GM18520 (cell line): ENCODE data around the gene PRRC1.

ENCODE experiments used
- ATAC-seq: cut with Tn5 transposase; IDR thresholded peaks from one replicate; pipeline ENCODE4 v1.9.1; 2021; ENCODE audit not compliant: unreplicated experiment

The PRRC1 gene

DNA sequence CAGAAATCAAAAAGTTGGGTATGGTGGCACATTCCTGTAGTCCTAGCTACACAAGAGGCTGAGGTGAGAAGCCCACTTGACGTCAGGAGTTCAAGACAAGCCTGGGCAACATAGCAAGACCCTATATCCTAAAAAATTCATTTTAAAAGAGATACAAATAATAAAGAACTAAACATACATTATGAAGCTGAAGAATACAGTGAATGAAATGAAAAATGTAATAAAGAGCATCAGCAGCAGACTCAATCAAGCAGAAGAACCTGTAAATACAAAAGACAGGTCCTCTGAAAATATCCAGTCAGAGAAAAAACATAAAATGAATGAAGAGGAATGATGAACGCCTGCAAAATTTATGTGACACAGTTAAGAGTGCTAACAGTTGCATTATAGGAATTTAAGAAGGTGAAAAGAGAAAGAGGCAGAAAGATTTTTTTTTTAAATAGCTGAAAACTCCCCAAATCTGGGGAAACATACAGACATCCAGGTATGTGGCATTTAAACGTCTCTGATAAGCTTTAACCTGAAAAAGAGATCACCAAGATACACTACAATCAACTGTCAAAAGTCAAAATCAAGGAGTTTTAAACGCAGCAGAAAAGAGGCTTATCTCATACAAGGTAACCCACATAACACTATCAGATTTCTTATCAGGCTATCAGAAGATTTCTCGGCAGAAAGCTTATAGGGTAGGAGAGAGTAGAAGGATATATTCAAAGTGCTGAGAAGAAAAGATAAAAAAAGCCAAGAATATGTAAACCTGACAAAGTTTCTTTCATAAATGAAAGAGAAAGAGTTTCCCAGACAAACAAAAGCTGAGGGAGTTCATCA is 57.6 kb downstream of the PRRC1 start:
- no peak for ATAC-seq

- no peak for ATAC-seq
Measured at GRCh38 chr5:127577458-127577857, 60.0 kb downstream of the PRRC1 start.

DNA sequence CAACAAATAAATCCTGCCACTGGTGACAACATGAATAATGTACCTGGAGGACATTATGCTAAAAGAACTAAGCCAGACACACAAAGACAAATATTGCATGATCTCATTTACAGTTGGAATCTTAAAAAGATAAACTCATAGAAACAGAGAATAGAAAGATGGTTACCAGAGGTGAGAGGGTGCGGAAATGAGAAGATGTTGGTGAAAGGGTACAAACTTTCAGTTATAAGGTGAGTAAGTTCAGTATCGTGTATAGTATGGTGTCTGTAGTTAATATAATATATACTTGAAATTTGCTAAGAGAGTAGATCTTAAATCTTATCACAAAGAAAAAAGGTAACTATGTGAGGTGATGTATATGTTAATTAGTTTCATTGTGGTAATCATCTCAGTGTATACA is 63.3 kb downstream of the PRRC1 start:
- ATAC-seq = peak; percentile 58

DNA sequence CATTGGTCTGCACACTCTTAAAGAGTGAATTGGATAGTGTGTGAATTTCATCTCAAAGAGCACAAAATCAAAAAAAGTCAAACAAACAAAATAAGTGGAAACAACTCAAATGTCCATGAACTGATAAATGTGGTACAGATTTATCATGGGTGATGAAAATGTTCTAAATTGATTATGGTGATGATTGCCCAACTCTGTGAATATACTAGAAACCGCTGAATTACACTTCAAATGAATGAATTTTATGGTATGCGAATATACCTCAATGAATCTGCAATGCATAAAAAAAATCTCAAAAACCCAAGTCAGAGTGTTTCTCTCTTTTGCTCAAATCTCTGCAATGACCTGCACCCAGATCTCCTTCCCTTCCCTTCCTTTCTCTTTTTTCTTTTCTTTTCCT is 64.0 kb downstream of the PRRC1 start:
- no peak for ATAC-seq

DNA sequence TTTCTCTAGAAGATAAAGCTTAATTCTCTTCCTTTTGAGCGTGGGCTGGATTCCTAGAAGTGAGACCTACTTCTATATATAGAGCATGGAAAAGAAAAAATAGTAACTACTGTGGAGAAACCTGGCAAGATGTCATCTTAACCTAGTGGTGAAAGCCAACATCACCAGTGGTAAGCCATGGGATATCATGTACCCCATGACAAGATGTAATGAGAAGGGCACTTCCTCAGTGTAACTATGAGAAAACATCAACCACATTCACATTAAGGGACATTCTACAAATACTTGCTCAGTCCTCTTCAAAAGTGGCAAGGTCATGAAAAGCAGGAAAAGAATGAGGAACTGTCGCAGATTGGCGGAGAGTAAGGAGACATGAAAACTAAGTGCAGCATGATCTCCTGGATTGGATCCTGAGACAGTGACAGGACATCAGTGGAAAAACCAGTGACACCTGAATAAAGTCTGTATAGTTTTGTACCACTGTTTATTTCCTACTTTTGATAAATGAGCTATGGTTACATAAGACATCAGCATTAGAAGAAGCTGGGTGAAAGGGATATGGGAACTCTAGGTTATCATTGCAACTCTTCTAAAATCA is 65.4 kb downstream of the PRRC1 start:
- no peak for ATAC-seq

- no peak for ATAC-seq
Measured at GRCh38 chr5:127583866-127584265, 66.4 kb downstream of the PRRC1 start.

DNA sequence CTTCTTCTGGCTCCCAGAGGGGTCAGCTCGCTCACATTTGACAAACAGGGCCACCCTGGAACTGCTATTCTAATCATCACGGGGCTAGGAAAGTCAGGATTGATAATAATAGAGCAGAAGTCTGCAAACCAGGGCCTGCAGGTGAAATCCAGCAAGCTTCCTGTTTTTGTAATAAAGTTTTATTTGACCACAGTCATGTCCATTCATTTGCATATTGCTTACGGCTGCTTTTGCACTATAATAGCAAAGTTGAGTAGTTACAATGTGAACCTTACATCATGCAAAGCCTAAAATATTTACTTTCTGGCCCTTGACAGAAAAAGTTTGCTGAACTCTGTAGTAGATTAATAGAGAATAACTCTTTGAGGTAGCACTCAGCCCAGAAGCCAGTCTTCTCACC is 68.2 kb downstream of the PRRC1 start:
- ATAC-seq = no peak

DNA sequence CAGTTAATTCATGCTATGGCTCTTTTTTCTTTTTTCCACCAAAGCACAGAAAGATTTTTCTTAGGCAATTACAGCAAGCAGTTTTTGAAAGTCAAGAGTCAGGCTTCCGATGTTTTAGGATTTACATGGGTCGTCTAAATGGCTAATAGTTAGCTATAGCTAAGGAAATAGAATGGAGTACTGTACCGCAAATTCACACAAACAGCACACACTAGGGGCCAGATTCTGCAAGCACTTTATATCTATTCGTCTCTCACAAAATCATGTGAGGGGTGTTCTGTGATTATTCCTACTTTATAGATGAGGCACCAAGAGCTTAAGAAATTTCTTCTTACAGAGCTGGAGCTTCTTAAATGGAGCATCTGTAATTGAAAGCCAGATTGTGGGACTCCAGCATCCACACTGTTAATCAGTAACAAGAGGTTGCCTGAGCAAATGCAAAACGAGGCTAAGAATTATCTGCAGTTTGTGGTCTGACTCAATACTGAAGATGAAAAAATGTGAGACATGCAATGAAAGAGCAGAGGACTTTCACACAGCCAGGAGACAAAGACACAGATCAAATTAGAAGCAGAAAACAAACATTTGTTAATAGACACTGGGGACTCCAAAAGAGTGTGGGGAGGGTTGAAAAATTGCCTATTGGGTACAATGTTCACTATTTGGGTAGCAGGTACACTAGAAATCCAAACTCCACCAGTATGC is 68.8 kb downstream of the PRRC1 start:
- ATAC-seq = peak; percentile 49

DNA sequence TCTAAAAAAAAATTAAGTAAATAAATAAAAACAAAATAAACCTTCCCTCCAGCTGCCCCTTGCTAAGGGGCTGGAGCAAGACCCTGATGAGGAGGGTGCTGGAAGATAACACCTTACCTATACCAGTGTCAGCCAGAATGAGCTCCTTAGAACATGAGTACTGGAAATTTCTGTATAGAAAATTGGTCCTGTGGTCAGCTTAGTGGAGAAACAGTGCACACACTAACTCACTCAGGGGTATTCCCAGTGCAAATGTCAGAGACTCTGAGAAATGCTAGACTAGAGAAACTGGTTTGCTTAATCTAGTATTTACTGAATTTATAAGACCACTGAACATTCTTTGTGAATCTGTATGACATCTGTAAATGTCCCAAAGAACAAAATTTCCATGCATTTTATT is 69.4 kb downstream of the PRRC1 start:
- ATAC-seq = peak; percentile 30

GRCh38 chr5:127587246-127587917 is 69.9 kb downstream of the PRRC1 start:
- no peak for ATAC-seq

- ATAC-seq = no peak
Measured at GRCh38 chr5:127588368-127588767, 70.9 kb downstream of the PRRC1 start.

DNA sequence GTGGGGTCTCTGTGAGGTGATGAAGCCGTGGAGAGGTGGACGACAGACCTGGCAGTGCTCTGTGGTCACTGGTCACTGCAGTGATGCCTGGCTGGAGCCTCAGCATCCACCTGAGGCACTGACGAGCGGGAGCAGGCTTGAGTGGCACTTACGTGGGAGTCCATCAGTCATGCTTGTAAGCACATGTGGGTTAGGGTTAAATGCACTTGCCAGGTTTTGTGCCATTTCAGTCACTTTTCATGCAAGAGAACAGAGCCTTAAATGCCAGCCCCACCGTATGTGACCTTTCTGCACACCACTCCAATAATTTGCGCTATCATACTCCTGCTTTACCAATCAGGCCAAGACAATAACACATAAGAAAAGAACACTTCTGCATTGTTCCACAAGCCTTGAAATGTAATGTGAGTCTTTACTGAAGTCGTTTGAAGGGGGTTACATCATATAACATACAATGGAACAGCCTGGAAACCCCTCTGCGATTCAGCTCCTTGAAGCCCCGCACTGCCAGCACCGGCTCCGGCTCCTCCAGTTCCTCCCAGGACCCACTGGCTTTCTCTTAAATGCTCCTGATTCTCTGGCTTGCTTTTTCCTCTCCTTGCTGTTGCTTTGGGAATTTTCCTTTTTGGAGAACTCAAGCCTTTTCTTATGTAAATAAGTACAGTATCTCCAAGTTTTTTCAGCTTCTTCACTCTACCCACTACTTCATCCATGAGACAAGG is 72.0 kb downstream of the PRRC1 start:
- no peak for ATAC-seq

GRCh38 chr5:127590156-127590722 is 72.8 kb downstream of the PRRC1 start:
- peak; percentile 52 for ATAC-seq

GRCh38 chr5:127595484-127596368 is 78.3 kb downstream of the PRRC1 start:
- ATAC-seq = no peak

GRCh38 chr5:127596501-127596900 is 79.1 kb downstream of the PRRC1 start:
- no peak for ATAC-seq

- ATAC-seq = no peak
Measured at GRCh38 chr5:127599320-127599719, 81.9 kb downstream of the PRRC1 start.

DNA sequence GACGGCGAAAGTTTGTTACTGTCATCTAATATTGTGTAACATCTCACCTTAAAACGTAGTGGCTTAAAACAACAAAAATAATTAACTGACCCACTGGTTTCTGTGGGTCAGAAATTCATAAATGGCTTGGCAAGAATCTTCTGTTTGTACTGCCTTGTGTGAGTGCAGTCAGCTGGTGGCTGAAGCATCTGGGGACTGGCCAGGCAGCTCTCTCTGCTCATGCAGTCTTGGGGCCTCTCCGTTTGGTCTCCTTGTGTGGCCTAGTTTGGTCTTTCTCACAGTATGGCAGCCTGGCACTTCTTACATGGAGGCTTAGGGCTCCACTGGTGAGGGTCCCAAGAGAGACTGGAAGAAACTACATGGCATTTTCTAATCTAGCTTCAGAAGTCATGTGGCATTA is 82.4 kb downstream of the PRRC1 start:
- ATAC-seq = no peak

DNA sequence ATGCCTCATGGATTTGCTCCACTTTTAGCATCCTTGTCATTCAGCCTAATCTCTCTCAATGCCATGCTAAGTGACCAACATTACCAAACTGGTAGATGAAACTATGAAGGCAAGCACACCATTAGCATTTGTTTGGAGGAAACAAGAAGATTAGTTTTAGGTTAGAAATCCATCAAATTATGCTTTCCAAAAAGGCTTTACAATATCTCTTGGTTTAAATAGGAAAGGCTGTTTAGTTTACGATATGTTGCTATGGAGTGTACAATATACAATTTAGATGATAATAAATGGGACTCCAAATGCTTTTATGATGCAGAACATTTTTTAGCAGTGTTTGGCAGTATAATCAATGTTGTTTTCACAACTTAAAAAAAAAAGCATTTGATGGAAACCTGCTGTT is 83.7 kb downstream of the PRRC1 start:
- ATAC-seq = no peak

GRCh38 chr5:127601601-127602000 is 84.2 kb downstream of the PRRC1 start:
- no peak for ATAC-seq

- no peak for ATAC-seq
Measured at GRCh38 chr5:127602481-127602880, 85.0 kb downstream of the PRRC1 start.
